Body of pancreas (tissue), 4 donors: ENCODE results near the gene OTOG. TPM values are rescaled to one million over a fixed set of nuclear protein-coding genes. Genes with fewer than 3 reads are reported as not detected.

Experiments
- ATAC-seq: fragments of 150-250 bp; one replicate; pipeline ENCODE4 v1.9.1; 2016
- DNase-seq, 4 donors: peaks; one replicate each; pipeline ENCODE4 v3.0.0-alpha.2; 2019
- H3K27ac ChIP-seq, 4 donors: fragments of 200-600 bp; sonication (generic); 1 replicate in 3 of 4; 2 replicates in 1 of 4; pipeline versions ENCODE4 v1.5.1 to v1.6.1; 2016 to 2019; ENCODE audit warnings: mild to moderate bottlenecking in 1 of 4, mixed read lengths in 1 of 4, moderate library complexity in 1 of 4
- H3K27me3 ChIP-seq, 2 donors: fragments of 200-600 bp; sonication (generic); one replicate each; pipeline ENCODE4 v1.6.0; 2016; ENCODE audit warnings: mild to moderate bottlenecking in 1 of 2
- H3K36me3 ChIP-seq, 2 donors: fragments of 200-600 bp; sonication (generic); replicated peaks in 1 of 2; 2 replicates each; pipeline ENCODE4 v1.5.1; 2016; ENCODE audit warnings: low read depth in 2 of 2; ENCODE audit not compliant: insufficient read depth in 1 of 2
- H3K4me1 ChIP-seq: fragments of 200-600 bp; sonication (generic); one replicate; pipeline ENCODE4 v1.6.0; 2016
- H3K4me3 ChIP-seq, 2 donors: fragments of 200-600 bp; sonication (generic); 1 replicate in 1 of 2; 2 replicates in 1 of 2; pipeline ENCODE4 v1.5.1; 2016 to 2019
- H3K9me3 ChIP-seq, 3 donors: fragments of 200-600 bp; sonication (generic); 1 replicate in 2 of 3; 2 replicates in 1 of 3; pipeline ENCODE4 v1.5.1; 2016
- POLR2A ChIP-seq, 3 donors: fragments of 450-650 bp; IDR thresholded peaks; one replicate each; pipeline ENCODE4 v1.6.1; 2016; ENCODE audit warnings: antibody characterized with exemption in 3 of 3, mild to moderate bottlenecking in 2 of 3
- WGBS, 2 donors: methylation state at CpG; one replicate each; pipeline ENCODE4 v1.1.5; 2017; 5-methylcytosine and 5-hydroxymethylcytosine counted together
- intact Hi-C: fragments of 100-400 bp; cut with DNase I; formaldehyde crosslinking; loops from one replicate; pipeline ENCODE4 v1.15.1; 2023
- total RNA-seq, 2 donors: library from RNA; depleted of rRNA; stranded (reverse); fragments of >200 nt; gene quantifications; one replicate each; pipeline ENCODE4 v1.1.0, GENCODE V29; 2016
- TF ChIP-seq, protein P1 (sequence below), 7 experiments: fragments of 450-650 bp in 4 of 7; fragments of 200-600 bp in 3 of 7; sonication (generic) in 3 of 7; IDR thresholded peaks; one replicate each; pipeline ENCODE4 v1.5.1; 2016 to 2019; ENCODE audit warnings: antibody characterized with exemption in 7 of 7

The OTOG gene
- total RNA-seq, 2 donors from 2014 or later = not detected

DNA sequence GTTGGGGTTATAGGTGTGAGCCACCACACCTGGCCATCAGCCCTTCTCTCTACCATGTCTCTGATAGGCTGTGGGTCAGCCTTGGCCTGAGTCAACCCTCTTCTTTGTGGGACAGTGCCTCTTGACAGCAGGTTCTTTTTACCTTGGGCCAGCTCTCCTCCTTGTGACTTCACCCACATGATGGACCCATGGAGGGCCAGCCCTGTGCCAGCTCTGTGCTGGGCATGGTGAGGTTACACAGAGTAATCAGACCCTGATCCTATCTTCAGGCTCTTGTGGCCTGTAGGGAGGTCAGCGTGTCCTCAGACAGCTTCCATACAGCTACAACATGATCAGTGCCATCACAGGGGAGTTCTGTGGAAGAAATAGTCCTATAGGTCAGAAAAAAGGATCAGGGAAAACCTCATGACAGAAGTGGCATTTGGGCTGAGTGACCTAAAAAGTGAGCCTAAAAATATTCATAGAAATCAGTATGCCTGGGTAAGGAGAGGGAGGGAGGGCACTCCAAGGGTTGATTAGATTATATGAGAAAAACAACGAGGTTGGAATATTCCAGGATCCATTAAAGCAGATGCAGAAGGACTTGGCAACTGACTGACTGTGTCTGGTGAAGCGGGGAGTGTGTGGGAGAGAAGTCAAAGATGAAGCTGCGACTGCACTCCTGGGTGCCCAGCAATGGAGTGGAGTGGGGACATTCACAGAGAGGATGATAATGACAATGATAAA lies 17.1 kb downstream of the OTOG start:
- Histone ChIP-seq H3K4me3 (no peak overlapping the region), H3K9me3 (no peaks in the 10 kb centered on the region), H3K27me3 (no peaks in the 10 kb centered on the region), H3K36me3 (no peaks in the 10 kb centered on the region), H3K4me1 (no peaks in the 10 kb centered on the region), H3K27ac (no peak overlapping the region)
- intact Hi-C loops = no loop called here
- 76 to 77% methylated on average over 4 of the region's 4 CpGs for WGBS, 2 donors
- no peak for TF ChIP-seq POLR2A (IDR thresholded peaks at IDR 0.05)
- TF ChIP-seq, protein P1, sequence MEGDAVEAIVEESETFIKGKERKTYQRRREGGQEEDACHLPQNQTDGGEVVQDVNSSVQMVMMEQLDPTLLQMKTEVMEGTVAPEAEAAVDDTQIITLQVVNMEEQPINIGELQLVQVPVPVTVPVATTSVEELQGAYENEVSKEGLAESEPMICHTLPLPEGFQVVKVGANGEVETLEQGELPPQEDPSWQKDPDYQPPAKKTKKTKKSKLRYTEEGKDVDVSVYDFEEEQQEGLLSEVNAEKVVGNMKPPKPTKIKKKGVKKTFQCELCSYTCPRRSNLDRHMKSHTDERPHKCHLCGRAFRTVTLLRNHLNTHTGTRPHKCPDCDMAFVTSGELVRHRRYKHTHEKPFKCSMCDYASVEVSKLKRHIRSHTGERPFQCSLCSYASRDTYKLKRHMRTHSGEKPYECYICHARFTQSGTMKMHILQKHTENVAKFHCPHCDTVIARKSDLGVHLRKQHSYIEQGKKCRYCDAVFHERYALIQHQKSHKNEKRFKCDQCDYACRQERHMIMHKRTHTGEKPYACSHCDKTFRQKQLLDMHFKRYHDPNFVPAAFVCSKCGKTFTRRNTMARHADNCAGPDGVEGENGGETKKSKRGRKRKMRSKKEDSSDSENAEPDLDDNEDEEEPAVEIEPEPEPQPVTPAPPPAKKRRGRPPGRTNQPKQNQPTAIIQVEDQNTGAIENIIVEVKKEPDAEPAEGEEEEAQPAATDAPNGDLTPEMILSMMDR (IDR thresholded peaks at IDR 0.05) = no peak
- DNase-seq = no peak
- ATAC-seq = no peak

GRCh38 chr11:17564687-17565042 lies 17.6 kb downstream of the OTOG start:
- TF ChIP-seq POLR2A (IDR thresholded peaks at IDR 0.05) = no peak
- TF ChIP-seq, protein P1 (IDR thresholded peaks at IDR 0.05) = no peak
- H3K9me3 ChIP-seq = no peaks in the 10 kb centered on the region
- intact Hi-C loops = no loop called here
- ATAC-seq = no peak
- no peak for DNase-seq
- no peaks in the 10 kb centered on the region for H3K4me1 ChIP-seq
- H3K27me3 ChIP-seq = no peaks in the 10 kb centered on the region
- no peak overlapping the region for H3K4me3 ChIP-seq
- WGBS, 2 donors = 48 to 57% methylated on average over 2 of the region's 2 CpGs
- no peaks in the 10 kb centered on the region for H3K36me3 ChIP-seq
- H3K27ac ChIP-seq = no peak overlapping the region

DNA sequence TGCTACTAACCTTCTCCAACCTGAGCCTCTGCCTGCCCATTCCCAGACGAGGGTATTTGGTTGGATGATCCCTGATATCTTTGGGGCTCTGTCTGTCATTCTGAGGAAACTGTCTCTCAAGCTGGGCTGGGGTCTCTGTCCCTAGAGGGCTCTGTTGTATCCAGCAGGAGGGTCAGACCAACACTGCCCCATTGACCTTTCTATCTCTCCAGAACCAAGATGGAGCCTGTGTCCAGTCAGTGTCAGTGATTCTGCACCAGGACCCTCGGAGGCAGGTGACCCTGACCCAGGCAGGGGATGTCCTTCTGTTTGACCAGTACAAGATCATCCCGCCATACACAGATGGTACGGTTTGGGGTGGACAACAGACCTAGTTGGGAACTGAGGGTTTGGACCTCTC lies 21.9 kb downstream of the OTOG start:
- ATAC-seq (no peak), DNase-seq (no peak)
- no peaks in the 10 kb centered on the region for H3K9me3 ChIP-seq
- WGBS, 2 donors = 60 to 69% methylated on average over 1 to 4 of the region's 4 CpGs
- H3K27me3 ChIP-seq = no peaks in the 10 kb centered on the region
- no peaks in the 10 kb centered on the region for H3K4me1 ChIP-seq
- H3K36me3 ChIP-seq = no peaks in the 10 kb centered on the region
- intact Hi-C loops = no loop called here
- no peak overlapping the region for H3K4me3 ChIP-seq
- TF ChIP-seq, protein P1 (IDR thresholded peaks at IDR 0.05) = no peak
- TF ChIP-seq POLR2A (IDR thresholded peaks at IDR 0.05) = no peak
- no peak overlapping the region for H3K27ac ChIP-seq

DNA sequence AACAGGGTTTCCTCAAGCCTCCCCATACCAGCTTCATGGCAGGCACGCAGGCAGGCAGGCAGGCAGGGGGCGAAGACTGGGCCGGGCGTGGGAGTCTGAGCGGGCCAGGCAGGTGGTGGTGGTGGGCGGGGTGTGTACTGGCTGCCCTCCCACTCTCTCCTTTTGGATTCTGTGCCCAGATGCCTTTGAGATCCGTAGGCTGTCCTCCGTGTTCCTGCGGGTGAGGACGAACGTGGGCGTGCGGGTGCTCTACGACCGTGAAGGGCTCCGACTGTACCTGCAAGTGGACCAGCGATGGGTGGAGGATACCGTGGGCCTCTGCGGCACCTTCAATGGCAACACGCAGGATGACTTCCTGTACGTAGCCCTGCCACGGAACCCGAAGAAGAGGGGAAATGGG lies 23.0 kb downstream of the OTOG start:
- Histone ChIP-seq H3K4me1 (no peaks in the 10 kb centered on the region), H3K27me3 (no peaks in the 10 kb centered on the region), H3K36me3 (no peaks in the 10 kb centered on the region), H3K4me3 (no peak overlapping the region), H3K9me3 (no peaks in the 10 kb centered on the region), H3K27ac (no peak overlapping the region)
- no peak for DNase-seq
- intact Hi-C loops = no loop called here
- TF ChIP-seq, protein P1 (IDR thresholded peaks at IDR 0.05) = no peak
- no peak for TF ChIP-seq POLR2A (IDR thresholded peaks at IDR 0.05)
- 61 to 78% methylated on average over 12 to 23 of the region's 23 CpGs for WGBS, 2 donors
- no peak for ATAC-seq
